Activated CD8-positive, alpha-beta memory T cell treated with anti-CD3 and anti-CD28 coated beads for 36 hours (primary cell): ENCODE data around the gene RIN3. TPM values are rescaled to one million over a fixed set of nuclear protein-coding genes. Genes with fewer than 3 reads are reported as not detected.

Source experiments
- CTCF ChIA-PET: fragments of 350-600 bp; sonication (Branson Sonifier 250); formaldehyde crosslinking; loops from one replicate; lab custom pipeline; 2021; ENCODE audit warnings: antibody characterized with exemption; lab: Charles Lee
- POLR2A ChIA-PET: fragments of 350-600 bp; sonication (Branson Sonifier 250); formaldehyde crosslinking; loops from one replicate; lab custom pipeline; 2021; ENCODE audit warnings: antibody characterized with exemption; lab: Charles Lee
- total RNA-seq, 2 experiments: library from RNA; stranded (reverse); gene quantifications; one replicate each; pipeline ENCODE4 v1.2.3, GENCODE V29; 2021

Gene RIN3
- total RNA-seq, 2 experiments from 2014 or later, result 61.1 to 62.2 TPM

DNA sequence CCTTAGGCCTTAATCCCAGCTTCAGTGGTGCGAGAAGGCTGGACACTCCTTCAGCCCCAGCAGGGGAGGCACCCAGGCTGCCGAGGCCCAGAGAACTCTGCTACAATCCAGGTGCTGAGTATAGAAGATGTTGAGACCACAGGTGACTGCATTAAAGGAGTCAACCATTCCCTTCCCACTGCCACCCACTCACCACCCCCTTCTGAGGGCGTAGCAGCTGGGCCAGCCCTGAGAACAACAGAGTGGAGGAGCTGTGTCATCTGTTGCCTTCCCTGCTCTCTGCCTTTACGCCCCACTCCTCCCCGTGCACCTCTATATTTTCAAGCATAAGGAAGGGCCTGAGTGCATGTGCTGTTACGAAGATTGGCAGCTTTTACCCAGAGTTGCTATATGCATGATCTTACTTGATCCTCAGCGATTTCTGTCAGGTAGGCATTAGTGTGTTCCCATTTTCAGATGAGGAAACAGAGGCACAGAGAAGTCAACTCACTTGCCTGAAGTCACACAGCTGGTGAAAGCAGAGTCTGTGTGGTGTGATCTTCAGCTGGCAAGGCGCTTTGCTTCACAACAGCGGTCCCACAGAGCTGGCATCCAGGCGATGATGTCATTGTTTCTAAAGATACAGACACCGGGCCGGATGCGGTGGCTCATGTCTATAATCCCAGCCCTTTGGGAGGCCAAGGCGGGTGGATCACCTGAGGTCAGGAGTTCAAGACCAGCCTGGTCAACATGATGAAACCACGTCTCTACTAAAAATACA is 46.7 kb downstream of the RIN3 start:
- ChIA-PET CTCF (interaction anchor here (0.5 to 1.8 kb wide), 2 partner anchors 27 to 43 kb away, joined by 4 to 5 read pairs; no protein-coding TSS in a partner anchor), POLR2A (no interaction called here)

DNA sequence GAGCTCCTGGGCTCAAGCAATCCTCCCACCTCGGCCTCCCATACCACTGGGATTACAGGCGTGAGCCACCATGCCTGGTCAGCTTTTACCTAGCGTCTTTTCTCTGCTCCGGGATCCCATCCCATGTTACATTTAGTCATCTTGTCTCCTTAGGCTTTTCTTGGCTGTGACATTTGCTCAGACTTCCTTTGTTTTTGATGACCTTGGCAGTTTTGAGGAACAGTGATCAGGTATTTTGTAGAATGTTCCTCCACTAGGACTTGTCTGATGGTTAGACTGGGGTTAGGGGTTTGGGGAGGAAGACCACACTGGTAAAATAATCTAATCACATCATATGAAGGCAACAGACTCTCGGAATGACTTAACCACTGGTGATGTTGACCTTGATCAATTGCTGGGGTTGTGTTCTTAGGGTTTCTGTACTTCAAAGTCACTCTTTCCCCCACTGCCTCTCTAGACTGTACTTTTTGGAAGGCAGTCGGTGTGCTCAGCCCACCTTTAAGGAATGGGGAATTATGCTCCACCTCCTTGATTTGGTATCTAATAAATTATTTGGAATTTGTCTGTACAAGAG is 48.4 kb downstream of the RIN3 start:
- CTCF ChIA-PET, result interaction anchor here (1.8 kb wide), 1 partner anchor 45 kb away, joined by 4 read pairs; no protein-coding TSS in a partner anchor

DNA sequence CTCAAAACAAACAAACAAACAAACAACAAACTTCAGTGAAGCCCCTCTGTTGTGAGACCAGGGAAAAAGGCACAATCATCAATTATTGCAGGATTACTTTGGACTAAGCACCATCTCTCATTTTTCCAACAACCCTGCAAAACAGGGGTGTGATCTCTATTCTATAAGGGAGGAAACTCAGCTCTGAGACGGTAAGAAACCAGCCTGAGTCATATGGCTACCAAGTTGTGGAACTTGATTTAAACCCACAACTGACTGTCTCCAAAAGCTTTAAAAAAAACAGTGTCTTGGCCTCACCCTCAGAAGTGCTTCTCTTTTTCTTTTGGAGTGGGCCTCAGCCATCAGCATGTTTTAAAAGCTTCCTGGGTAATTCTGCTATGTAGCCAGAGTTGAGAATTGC is 49.8 kb downstream of the RIN3 start:
- ChIA-PET POLR2A (interaction anchor here (1.1 kb wide), 1 partner anchor 14 kb away, joined by 3 read pairs; no protein-coding TSS in a partner anchor), CTCF (interaction anchor here (1.1 kb wide), 1 partner anchor 25 kb away, joined by 4 read pairs; no protein-coding TSS in a partner anchor)

More for the DNA sequence above, 48.4 kb downstream of the RIN3 start:
- POLR2A ChIA-PET, result no interaction called here

DNA sequence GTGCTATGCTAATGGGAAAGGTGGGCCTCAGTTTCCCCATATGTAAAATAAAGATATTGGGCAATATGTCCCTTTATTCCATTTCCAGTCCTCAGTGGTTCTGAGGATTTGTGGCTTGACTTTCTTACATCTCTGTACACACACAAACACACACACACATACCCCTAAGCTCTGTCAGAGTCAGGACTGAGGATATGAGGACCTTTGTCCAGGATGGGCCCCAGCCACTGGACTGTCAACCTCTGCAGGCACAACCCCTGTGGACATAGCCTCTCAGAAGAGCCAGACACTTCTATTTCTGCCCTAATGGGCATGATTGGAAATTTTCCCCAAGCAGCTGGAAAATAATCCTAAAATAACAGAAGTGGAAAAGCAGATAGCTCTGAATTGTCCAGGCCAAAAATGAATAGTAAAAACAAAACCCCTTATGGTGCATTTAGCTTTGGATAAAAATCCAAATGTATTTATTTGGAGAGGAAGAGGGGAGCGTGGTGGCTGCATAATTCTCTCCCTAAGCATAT is 50.2 kb downstream of the RIN3 start:
- CTCF ChIA-PET, result interaction anchor here (1.1 kb wide), 1 partner anchor 26 kb away, joined by 4 read pairs; no protein-coding TSS in a partner anchor
- POLR2A ChIA-PET, result interaction anchor here (1.1 kb wide), 1 partner anchor 14 kb away, joined by 3 read pairs; no protein-coding TSS in a partner anchor

DNA sequence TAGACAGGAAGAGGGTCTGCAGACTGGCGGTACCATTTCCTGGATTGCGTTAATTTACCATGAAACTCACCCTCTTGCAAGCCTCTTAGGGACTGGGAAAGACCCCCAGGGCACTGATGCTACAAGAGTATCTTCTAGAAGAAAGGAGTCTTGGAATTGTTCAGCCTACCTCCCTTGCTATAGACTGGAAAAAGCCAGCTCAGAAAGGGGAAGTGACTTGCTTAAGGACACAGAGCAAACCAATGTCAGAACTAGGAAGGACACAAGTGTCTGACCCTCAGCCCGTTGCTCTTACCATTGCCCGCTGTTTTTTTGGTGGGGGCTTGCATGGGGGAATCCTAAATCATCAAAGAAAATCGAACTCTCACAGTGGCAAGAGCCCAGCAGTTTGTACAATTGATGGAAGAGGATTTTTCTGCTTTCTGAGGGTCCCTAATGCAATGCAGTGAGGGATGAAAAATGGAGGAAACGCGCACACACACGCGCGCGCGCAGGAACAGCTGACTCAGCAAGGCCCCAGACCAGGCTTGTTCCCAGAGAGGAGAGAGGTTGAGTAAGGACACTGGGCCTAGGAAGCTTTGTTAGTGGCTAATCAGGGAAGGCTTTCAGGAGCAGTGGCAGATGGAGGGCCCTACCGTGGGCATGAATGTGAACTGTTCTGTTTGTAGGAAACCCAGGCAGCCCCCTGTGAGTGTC is 50.9 kb downstream of the RIN3 start:
- CTCF ChIA-PET, result interaction anchor here (1.4 kb wide), 1 partner anchor 8 kb away, joined by 3 read pairs; no protein-coding TSS in a partner anchor

DNA sequence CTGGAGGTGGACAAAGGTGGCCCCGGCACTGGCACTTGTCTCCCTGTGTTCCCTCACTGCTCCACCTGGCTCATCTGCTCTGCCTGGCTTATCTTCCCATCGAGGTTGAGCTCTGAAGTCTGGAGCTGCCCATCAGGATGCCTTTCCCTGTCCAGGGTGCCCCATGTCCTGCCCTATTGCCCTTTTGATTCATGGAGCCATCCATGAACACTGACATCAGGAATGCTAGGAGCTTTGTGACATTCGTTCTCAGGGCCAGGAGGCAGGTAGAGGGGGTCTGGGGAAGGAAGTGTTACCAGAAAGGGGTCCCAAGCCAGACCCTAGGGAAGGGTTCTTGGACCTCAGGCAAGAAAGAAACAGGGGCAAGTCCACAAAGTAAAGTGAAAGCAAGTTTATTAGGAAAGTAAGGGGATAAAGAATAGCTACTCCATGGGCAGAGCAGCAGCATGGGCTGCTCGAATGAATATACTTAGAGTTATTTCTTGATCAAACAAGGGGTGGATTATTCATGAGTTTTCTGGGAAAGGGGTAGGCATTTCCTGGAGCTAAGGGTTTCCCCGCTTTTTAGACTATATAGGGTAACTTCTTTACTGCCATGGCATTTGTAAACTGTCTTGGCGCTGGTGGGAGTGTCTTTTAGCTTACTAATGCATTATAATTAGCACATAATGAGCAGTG is 51.6 kb downstream of the RIN3 start:
- POLR2A ChIA-PET, result no interaction called here
- CTCF ChIA-PET, result interaction anchor here (1.2 to 1.4 kb wide), 2 partner anchors 9 to 12 kb away, joined by 3 read pairs; no protein-coding TSS in a partner anchor

More for the DNA sequence above, 50.9 kb downstream of the RIN3 start:
- POLR2A ChIA-PET, result no interaction called here

DNA sequence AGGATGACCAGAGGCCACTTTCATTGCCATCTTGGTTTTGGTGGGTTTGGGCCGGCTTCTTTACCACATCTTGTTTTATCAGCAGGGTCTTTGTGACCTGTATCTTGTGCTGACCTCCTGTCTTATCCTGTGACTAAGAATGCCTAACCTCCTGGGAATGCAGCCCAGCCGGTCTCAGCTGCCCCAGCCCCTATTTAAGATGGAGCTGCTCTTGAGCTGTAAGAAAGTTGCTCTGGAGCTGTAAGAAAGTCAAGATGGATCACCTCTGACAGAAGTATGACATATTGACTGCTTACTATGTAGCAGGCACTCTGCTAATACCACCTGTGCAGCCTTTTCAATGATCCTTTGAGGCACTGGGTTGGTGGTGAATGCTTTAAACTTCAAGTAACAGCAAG is 52.1 kb downstream of the RIN3 start:
- CTCF ChIA-PET, result interaction anchor here (1.2 to 1.4 kb wide), 2 partner anchors 9 to 12 kb away, joined by 3 read pairs; no protein-coding TSS in a partner anchor
- POLR2A ChIA-PET, result no interaction called here

DNA sequence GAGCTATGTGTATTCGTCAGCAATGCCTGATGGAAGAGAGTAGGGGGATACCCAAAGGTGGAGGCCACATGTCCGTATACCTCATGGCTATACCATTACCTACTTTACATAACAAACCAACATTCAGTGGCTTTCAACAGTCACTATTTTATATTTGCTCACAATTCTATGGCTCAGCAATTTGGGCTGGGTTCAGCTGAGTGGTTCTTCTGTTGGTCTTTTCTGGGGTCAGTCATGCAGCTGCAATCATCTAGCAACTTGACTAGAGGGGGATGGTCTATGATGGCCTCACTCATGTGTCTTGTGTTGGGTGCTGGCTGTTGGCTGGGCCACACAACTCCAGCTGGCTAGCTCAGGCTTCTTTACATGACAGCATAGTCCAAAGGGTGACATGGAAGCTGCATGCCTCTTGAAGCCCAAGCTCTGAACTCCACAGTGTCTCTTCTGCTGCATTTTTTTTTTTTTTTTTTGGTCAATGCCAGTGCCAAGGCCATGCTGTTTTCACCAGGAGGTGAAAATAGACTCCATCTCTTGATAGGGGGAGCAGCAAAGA is 53.7 kb downstream of the RIN3 start:
- ChIA-PET CTCF (interaction anchor here (1.9 kb wide), 1 partner anchor 19 kb away, joined by 10 read pairs; no protein-coding TSS in a partner anchor), POLR2A (interaction anchor here (0.6 kb wide), 1 partner anchor 14 kb away, joined by 3 read pairs; no protein-coding TSS in a partner anchor)

DNA sequence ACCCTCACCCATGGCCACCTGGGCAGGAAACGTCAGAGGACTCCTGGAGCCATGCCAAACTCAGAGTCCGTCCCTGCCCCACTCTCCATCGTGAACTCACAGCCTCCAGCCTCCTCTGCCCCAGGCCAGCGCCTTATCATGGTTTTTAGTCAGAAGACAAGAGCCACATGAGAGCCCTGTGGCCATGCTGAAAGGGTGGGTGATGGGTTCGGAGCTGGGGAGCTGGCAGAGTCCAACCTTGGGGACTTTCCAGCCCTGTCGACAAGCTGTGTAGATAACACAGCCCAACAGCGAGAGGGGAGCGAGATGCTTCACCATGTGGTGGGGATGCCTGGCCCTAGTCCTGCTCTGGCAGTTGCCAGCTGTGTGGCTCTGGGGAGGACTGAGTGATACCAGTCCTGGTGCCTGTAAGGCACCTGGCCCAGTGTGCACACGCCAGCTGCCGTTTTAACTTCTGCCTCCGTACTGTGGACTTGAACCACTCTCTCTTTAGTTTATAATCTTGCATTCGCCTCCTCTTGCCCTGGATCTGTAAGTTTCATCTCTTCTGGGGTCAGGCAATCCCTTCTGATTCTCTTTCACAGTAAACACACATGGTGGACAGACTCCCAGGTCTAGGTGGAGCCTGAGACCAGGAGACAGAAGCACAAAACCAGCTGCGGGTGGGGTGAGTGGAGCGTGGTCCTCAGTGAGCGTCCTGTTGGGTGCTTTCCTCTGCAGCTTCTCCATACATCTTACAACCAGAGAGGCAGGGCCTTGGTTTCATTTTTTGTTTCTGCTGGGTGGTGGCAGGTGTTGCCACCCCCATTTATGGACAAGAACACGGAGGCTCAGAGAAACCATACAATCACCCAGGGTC is 55.3 kb downstream of the RIN3 start:
- POLR2A ChIA-PET, result interaction anchor here (0.6 kb wide), 1 partner anchor 17 kb away, joined by 3 read pairs; no protein-coding TSS in a partner anchor
- CTCF ChIA-PET, result interaction anchor here (1.1 to 1.9 kb wide), 2 partner anchors 9 to 17 kb away, joined by 3 to 10 read pairs; no protein-coding TSS in a partner anchor

DNA sequence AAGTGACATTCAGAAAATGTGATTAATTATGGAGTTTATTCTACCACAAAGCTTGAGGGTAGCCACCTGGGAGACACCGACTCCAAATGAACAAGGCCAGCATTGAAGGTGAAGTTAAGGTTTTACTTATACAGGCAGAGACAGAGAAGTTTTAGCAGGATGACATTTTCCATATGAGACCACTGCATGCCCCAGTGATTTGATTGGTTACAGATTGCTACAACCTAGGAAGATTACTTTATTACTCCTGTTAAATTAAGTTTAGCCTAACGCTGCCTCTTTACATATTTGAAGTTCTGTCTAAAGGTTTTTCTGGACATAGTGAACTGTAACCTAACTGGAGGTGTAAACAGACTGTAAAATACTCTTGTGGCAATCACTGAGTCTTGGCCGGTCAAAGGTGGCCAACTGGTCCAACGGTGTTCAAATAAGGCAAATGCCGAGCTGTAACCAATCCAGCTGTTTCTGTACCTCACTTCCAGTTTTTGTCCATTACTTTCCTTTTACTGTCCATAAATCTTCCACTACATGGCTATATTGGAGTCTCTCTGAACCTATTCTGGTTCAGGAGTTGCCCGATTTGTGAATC is 57.2 kb downstream of the RIN3 start:
- ChIA-PET POLR2A (no interaction called here), CTCF (no interaction called here)

DNA sequence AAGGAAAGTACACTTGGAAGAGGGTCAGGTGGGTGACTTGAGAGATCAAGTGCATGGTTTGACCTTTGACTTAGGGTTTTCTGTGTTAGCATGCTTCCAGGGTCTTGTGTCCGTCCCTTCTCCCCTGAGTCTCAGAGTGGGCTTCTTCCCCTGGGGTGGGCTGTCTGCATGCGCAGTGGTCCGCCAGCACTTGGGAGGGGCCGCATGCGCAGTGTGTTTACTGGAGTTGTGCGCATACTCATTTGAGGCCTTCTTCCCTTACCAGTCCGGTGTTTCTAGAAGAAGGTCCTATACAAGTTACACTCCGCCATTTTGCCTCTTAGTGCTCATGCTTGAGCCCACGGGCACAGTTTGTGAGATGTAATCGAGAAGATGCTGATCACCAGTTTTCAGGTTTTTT is 58.5 kb downstream of the RIN3 start:
- ChIA-PET CTCF (no interaction called here), POLR2A (no interaction called here)

DNA sequence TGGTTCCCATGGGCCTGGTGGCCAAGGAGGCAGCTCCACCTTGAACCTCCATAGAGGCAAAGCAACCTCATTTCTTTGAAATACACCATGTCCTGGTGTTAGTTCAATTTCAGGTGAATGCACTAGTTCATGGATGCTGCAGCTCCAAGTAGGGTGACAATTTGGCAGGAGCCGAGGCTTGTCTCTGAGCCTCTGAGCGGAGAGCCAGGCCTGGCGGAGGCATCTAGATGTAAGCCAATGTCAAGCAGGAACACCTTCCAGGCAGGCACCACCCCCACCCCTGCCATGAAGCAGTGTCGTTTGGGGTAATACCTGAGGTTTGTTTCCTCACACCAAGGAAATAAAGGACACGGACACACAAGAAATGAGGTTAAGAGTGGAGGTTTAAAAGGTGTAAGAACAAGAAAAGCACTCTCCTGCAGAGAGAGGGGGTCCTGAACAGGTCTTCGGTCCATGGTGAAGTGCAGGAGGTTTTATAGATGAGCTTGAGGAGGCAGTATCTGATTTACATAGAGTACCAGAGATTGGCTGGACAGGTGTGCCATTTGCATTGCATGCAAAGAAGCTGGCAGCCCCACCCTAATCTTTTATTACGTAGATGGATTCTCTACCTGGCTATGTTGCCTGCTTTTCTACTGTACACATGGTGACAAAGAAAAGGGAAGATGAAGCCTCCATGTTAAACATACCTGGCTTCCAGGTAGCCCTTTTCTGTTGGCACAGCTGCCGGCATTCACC is 60.3 kb downstream of the RIN3 start:
- POLR2A ChIA-PET, result no interaction called here
- CTCF ChIA-PET, result no interaction called here

DNA sequence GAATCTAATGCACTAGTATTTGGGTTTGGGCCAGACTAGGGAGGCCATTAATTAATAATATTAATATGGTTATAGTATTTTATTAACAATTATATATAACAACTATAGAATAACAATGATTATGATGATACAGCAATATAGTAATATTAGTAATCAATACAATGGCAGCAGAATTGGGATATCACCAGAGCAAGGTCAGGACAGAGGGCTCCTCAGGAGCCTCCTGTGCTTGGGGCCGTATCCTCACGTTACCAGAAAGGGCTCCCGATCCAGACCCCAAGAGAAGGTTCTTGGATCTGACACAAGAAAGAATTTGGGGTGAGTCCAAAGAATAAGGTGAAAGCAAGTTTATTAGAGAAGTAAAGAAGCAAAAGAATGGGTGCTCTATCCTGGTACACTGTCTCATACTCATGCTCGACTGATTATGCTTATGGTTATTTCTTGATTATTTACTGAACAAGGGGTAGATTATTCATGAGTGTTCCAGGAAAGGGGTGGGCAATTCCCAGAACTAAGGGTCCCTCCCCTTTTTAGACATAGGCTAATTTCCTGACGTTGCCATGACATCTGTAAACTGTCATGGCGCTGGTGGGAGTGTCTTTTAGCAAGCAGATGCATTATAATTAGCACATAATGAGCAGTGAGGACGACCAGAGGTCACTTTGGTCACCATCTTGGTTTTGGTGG is 61.6 kb downstream of the RIN3 start:
- POLR2A ChIA-PET, result no interaction called here
- CTCF ChIA-PET, result no interaction called here

DNA sequence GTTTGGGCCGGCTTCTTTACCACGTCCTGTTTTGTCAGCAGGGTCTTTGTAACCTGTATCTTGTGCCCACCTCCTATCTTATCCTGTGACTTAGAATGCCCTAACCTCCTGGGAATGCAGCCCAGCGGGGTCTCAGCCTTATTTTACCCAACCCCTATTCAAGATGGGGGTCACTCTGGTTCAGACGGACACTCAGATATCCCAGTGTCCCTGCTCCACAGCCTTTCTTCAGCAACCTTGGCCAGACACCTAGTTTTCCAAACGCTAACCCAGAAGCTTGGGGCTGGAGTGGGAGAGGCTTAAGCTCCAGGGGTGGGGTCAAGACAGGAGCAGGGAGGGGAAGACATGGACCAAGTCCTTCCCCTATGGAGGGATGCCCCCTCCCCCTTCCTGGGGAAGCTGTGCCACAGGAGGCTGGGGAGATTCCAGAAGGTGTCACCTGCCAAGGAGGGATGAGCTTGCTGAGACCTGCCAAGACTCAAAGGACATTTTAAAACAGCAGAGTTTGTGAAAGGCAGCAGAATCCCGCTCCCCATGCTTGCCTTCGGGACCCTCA is 62.2 kb downstream of the RIN3 start:
- ChIA-PET POLR2A (no interaction called here), CTCF (no interaction called here)

DNA sequence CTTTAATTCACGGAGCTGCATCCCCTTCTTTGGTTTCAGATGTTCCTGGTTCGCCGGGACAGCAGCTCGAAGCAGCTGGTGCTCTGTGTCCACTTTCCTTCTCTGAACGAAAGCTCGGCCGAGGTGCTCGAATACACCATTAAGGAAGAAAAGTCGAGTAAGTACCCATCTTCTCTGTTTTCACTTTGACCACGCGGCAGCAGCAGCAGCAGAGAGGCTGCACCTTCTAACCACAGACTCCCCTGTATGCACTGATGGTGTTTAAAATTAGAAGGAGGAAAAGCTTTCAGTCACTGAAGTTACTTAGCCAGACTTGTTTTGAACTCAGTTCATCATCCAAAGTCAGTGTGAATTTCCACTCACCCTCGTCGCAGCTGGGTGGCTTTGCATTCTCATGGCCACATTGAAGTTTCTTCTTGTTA is 63.8 kb downstream of the RIN3 start:
- CTCF ChIA-PET, result interaction anchor here (0.6 to 1.5 kb wide), 3 partner anchors 8 to 112 kb away, joined by 3 read pairs; no protein-coding TSS in a partner anchor
- POLR2A ChIA-PET, result interaction anchor here (0.9 kb wide), 1 partner anchor 14 kb away, joined by 3 read pairs; no protein-coding TSS in a partner anchor
